DMS 273 (cell line): ENCODE data around the gene B4GALT6.
"Not testable (repeated sequence)": the region's sequence is repeated elsewhere in the genome, so short reads cannot be mapped to it uniquely, and the experiment has no call there.

ENCODE experiments used
- DNase-seq: peaks from one replicate; lab custom pipeline; 2025; ENCODE audit not compliant: unreplicated experiment; lab: John Stamatoyannopoulos, UW

Gene B4GALT6, protein sequence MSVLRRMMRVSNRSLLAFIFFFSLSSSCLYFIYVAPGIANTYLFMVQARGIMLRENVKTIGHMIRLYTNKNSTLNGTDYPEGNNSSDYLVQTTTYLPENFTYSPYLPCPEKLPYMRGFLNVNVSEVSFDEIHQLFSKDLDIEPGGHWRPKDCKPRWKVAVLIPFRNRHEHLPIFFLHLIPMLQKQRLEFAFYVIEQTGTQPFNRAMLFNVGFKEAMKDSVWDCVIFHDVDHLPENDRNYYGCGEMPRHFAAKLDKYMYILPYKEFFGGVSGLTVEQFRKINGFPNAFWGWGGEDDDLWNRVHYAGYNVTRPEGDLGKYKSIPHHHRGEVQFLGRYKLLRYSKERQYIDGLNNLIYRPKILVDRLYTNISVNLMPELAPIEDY

DNA sequence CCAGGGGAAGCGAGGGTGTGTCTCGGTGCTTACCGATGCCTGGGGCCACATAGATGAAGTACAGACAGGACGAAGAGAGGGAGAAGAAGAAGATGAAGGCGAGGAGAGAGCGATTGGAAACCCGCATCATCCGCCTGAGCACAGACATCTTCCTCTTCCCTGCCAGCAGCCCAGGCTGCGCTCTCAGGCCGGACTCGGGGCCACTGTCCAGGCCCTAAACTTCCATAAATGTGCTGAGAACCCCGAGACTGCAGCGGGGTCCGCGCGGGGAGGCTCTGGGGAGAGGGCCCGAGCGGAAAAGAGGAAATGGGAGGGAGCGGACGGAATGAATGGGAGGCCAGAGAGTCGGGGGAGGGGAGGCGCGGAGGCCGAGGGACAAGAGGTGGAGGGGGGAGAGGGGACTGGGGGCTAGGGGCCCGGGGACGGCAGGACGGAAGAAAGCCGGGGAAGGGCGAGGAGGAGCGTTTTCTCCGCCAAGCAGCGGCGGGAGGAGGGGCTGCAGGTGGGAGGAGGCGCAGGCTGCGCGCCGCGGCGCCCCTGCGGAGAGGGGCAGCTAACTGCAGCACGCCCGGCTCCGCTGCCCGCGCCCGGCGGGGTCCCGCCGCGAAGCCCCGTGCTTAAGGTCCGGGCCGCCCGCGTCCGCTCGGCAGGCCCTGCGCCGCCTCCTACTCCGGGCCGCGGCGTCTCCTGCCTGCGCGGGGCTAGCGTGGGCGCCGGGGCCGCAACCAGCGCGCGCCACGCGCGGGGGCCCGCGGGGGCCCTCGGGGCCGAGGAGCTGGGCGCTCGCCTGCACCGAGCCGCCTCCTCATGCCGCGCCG lies at the start of gene B4GALT6:
Gene B4GALT6, minus strand, starts transcription at position 303 of the 818 bp plus-strand sequence. Its CDS starts 155 bp downstream, at position 148.
- peak; percentile 80 for DNase-seq

DNA sequence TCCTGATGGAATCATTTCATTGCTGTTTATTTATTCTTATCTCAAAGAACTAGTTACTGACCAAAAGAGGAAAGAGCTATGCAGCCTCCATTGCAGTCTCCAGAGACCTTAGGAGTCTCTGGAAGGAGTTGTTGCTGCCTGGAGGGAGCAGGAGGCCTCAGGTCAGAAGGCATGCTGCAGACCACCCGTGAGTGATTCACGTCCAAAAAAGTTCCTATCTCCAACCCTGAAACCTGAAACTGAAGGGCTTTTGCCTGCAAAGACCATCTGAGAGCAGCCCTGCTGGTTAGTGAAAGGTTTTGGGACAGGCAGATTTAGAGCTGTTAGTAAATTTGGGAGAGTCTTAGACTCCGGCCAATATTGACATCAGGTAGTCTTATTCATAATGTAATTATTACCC lies 47.2 kb upstream of the B4GALT6 start:
- DNase-seq = no peak

DNA sequence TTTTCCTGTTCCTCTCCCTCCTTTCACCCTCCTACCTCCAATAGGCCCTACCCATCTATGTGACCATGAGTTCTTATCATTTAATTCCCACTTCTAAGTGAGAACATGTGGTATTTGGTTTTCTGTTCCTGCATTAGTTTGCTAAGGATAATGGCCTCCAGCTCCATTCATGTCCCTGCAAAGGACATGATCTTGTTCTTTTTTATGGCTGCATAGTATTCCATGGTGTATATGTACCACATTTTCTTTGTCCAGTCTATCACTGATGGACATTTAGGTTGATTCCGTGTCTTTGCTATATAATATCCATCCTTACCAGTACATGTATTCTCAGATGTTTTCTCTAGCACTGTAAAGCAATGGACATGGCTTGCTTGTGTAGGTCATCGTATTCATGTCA lies 44.8 kb upstream of the B4GALT6 start:
- DNase-seq = not testable (repeated sequence)

DNA sequence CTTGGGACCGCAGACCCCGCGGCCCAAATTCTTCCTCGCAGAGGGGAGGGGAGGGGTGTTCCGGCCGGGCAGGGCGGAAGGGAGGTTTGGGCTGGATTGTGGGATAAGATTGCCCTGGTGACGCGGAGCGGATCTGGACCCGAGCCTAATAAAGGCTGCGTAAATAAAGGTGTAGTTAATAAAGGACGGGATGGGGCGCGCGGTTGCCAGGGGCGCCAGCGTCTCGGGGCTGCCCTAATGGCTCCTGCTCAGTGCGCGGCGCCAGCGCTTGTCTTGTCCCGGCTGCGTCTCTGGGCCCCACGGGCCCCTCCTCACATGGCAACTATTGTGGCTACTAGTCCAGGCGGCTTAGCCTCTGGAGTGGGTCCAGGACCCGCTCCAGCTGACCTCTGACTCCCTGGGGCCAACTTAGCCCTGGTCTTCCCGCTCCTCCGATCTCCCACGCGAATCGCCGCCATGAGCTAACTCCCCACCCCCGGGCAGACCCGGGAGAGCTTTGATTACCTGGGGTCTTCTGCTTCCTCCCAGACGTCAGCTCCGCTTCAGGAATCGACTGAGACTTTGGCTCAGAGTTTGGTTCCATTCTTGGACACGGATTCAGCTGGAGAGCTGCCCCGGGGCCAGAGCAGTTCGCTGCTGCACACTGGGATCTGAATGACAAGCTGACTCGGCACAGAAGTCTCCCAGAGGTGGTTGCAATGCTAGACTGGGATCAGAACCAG lies 39.8 kb upstream of the B4GALT6 start:
- DNase-seq = peak; percentile 62

DNA sequence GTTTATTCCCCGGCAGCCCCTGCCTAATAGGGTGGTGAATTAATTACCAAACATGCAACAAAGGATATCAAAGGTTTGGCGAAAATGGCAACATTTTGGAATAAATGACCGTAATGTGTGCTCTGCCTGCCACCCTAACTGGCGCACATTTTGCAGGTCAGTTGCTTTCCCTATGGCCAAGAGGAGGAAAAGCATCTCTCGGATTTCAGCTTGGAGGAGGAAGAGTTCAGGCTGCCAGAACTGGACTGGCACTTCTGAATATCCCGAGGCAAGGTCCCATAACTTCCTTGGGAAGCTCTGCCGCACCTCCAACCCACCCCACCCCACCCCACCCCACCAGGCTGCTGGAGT lies 39.2 kb upstream of the B4GALT6 start:
- DNase-seq = no peak

DNA sequence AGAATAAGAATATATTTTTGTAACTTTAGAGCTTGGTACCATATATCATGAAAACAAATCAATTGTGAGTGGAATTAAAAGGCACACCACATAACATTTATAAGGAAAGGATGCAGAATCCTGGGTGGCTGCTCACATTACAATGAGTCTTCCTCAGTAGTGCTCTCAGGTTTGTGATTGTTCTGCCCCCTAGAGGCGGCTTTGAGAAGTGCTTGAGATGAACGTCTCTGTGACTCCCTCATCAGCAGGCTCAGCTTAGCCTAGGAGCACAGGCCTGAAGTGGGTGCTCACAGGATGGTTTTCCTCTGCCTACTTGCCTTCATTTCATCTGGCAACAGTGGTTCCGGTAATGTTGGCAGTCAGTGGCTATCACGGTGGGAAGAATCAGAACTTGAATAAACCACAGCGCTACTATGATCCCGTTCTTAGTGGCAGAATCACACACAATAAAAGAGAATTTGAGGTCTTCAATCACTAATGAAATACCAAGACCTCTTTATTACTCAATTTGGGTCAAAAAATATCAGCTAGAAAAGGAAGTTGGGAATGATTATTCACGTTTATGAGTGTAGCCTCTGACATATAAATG lies 38.1 kb upstream of the B4GALT6 start:
- peak; percentile 90 for DNase-seq

DNA sequence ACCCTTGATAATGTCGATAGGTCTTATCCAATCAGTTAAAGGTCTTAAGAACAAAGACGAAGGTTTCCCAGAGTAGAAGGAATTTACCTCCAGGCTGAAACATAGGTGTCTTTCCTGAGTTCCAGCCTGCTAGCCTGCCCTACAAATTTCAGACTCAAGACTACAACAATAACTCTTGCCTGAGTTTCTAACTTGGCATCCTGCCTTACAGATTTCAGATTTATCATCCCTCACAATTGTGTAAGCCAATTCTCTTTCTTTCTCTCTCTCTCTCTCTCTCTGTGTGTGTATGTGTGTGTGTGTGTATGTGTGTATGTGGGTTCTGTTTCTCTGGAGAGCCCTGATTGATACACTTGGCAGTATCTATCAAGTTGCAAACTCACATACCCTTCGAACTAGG lies 37.2 kb upstream of the B4GALT6 start:
- DNase-seq = no peak

DNA sequence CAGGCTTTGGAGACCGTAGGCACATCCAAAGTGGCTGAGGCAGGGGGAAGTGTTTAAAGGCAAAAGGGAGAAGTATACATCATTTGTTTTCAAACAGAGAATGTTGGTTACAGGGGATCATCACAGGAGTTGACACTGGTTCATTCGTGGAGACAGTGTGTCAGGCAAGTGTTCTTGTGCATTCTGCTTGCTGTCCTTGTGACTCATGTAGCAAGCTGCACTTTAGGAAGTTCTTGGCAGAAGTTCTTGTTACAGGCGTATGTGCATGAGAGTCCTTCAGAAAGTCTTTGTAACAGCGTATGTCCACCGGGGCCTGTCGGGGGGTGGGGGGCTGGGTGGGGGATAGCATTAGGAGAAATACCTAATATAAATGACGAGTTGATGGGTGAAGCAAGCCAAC lies 36.5 kb upstream of the B4GALT6 start:
- DNase-seq = no peak

DNA sequence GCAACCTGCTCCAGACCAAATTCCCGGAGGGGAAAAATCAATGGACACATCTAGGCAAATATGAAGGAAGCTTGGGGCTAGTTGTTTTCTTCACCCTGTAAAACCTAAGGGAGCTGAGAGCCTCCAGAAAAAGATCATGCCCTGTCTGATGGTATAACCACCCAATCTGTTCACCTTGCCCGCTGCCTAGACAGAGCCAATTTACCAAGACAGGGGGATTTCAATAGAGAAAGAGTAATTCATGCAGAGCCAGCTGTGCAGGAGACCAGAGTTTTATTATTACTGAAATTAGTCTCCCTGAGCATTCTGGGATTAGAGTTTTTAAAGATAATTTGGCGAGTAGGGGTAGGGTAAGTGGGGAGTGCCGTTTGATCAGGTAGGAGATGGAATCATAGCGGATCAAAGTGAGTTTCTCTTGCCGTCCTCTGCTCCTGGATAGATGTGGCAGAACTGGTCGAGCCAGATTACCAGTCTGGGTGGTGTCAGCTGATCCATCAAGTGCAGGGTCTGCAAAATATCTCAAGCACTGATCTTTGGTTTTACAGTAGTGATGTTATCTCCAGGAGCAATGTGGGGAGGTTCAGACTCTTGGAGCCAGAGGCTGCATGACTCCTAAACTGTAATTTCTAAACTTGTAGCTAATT lies 35.1 kb upstream of the B4GALT6 start:
- no peak for DNase-seq

DNA sequence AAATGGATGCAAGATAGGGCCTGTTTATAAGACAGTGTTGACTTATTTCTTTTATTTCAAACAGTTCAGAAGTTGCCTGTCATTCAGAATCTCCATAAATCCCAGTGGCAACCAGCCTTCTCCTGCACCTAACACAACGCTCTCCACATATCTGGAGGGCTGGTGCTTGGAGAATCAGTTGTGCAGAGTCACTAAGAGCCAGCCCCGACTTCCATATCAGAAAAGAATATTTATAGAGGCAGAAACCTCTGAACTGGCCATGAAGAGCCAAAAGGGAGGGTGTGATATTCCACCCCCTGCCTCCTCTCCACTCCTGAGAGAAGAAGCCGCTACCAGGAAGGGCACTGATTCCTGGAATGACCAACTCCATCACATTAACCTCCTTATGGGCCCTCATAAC lies 34.0 kb upstream of the B4GALT6 start:
- DNase-seq = no peak

DNA sequence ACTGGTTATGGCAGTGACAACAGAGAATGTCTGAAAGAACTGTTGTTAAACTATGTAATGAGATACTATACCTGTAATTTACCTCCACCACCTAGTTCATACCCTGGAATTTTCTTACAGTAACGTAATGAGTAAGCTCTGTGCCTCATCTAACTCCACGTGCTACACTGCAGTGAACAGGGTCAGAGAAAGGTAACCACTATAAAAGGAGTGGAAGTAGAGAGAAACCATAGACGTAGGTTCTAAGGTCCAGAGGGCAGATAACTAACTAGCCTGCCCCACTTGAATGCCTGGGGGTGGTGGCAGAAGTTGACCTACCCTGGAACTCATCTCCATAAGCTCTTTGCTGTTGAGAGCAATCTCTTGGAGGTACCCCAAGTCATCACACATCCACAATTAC lies 32.0 kb upstream of the B4GALT6 start:
- DNase-seq = no peak

DNA sequence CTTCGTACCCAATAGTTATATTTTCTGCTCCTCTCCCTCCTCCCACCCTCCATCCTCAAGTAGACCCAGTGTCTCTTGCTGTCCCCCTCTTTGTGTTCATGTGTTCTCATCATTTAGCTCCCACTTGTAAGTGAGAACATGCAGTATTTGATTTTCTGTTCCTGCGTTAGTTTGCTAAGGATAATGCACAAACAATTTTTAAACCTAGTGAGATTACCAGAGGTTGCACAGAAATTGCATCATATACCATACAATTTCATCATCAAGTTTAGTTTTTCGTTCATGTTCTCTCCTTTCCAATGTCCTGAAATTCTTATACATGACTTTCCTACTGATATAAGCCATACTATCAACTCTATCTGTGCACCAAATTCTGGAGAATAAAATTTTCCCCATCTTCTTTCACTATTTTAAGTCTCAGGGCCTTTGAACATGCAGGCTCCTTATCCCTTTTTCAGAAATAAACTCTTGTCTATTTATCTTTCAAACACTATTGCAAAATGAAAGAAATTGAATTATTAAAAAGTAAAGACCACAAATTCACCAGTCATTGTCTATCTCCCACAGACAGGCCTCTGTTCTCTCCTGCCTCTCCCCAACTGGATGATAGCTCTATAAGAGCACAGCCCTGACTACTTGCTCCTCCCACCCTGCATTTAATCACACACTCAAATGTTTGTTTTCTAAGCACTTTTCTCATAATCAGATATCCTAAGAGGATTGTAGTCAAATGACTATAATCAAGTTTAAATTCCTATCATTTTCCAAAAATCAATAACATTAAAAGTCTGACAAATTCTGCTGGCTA lies 27.2 kb upstream of the B4GALT6 start:
- DNase-seq = no peak

DNA sequence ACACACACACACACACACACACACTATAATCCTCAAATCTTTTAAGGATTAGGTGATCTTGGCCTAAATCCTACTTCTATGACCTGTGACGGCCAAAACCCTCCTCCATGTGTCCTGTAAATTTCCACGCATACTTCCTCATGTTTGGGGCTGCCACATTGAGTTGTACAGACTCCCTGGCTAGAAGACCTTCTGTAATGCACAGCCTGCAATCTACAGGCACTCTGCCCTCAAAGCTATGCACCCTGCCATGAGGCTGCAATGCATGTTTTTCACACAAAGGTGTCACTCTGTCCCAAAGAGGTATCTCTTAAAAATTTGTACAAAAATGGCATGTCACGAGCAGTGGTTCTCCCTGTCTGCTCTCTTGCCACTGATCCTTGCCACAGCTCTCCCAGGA lies 26.4 kb upstream of the B4GALT6 start:
- peak; percentile 25 for DNase-seq

DNA sequence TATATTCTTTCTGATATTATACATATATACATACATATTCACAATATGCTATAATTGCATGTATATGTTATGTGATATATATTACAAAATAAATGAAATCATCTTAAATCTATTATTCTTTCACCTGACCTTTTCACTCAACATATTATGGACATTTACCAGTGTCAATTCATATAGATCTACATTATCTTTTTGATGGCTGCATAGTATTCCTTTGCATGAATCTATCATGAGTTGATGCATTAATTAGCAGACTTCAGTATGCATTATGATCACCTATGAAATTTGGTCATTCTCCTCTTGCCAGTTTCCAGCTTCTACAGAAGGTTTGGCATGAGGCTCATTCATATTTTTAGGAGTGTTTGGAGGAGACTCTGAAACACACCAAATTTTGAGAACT lies 23.4 kb upstream of the B4GALT6 start:
- DNase-seq = no peak

DNA sequence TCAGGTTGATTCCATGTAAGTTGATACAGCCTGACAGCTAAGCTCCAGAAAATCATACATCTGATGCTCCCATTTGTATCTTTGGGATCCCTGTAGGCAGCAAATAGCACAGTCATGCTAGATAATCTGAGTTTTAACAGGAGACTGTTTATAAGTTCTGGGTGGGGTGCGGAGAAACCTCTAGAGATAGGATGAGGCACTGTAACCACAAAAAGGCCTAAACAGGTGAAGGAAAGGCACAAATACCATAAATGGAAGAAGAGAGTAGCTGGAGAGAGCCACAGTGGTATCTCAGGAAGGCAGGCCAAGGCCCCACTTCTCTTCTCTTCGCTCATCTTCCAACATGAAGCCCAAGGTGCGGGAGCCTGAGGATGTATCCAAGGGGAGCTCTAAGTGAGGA lies 18.1 kb upstream of the B4GALT6 start:
- no peak for DNase-seq

DNA sequence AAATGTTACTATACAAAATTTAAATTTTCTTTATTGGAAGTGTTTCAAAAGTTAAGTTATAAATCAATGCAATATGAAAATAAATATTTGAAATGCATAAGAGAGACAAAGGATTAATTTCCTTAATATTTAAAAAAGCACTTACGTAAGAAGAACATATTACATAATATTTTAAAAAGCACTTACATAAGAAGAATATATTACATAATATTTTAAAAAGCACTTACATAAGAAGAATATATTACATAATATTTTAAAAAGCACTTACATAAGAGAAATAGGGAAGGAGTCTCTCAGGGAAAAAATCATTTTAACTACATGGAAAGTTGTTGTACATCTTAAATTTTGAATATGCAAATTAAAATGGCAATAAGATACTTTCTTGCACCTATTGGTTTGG lies 17.4 kb upstream of the B4GALT6 start:
- no peak for DNase-seq

DNA sequence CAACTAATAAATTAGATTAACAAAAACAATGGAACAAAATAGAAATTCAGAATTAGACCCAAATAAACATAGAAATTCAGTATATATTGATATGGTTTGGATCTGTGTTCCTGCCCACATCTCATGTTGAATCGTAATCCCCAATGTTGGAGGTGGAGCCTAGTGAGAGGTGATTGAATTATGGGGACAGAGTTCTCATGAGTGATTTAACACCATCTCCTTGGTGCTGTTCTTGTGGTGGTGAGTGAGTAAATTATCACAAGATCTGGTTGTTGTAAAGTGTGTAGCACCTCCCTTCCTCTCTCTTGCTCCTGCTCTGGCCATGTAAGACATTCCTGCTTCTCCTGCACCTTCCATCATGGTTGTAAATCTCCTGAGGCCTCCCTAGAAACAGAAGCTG lies 16.6 kb upstream of the B4GALT6 start:
- DNase-seq = no peak

DNA sequence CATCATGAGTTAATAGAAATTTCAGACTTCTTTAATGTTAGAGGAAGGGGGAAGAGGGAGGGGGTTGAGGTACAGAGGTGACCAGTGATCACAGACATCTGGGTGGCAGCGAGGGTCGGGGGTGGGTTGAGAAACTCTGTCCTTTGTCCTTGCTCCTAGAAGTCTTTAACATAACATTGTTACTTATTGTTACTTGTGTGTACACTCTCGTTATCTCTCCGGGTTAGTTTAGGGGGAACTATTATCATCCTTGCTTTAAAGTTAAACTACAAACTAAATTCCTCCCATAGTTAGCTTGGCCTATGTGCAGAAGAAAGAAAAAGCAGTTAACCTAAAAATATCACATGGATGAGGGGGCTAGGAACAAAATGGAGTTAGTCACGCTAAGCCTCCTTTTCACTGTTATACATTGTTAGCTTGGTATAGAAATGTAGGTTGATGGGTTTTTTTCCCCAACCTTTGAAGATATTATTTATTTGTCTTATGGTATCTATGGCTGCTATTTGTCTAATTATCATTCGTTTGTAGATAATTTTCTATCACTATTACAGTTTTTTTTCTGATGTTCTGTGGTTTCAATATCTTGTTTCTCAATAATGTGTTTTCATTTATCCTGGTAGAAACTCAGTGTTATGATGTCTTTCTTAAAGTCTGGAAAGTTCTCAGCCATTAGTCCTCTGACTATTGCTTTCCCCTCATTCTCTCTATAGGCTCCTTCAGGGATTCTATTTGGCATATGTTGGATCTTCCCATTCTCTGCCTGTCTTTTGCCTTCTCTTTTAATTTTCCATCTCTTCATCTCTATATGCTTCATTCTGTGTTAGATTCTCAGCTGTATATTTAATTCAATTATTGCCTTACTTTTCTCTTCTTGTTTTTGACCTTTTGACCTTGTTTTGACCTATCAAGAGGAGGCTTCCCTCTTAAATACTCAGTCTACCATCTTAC lies 13.2 kb upstream of the B4GALT6 start:
- DNase-seq = no peak

DNA sequence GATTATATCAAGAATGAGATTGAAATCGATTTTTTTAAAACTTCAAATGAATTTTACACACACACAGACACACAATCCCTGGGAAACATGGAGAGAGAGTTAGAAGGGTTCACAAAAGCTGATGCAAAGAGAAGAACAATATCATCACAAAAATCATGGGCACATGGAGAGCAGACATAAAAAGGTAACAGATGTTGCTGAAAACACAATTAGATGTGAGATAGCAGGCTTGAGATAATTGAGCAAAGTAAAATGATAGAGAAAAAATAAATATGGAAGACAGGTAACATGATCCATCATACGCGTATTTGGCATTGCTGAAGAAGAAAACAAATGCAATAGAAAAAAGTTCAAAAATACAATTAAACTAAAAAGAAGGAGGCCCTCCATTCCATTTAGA lies 11.6 kb upstream of the B4GALT6 start:
- DNase-seq = no peak
